Spleen (tissue), 7 donors: Measurements from ENCODE around the gene NFYA.

Experiments
- POLR2A ChIP-seq, 3 donors: fragments of 450-650 bp; IDR thresholded peaks; one replicate each; pipeline ENCODE4 v1.5.1; 2017; ENCODE audit warnings: antibody characterized with exemption in 3 of 3, mild to moderate bottlenecking in 1 of 3
- POLR2AphosphoS5 ChIP-seq, 3 donors: sonication (generic); formaldehyde crosslinking; IDR thresholded peaks; one replicate each; pipeline ENCODE4 v1.5.1; 2017; ENCODE audit warnings: antibody characterized with exemption in 3 of 3
- TF ChIP-seq, protein P1 (sequence below), 11 experiments: fragments of 200-600 bp in 7 of 11; fragments of 450-650 bp in 4 of 11; sonication (generic) in 4 of 11; IDR thresholded peaks in 8 of 11; conservative IDR thresholded peaks in 3 of 11; 1 replicate in 7 of 11; 2 replicates in 4 of 11; pipeline versions ENCODE4 v1.4.0 to v1.8.0; 2016 to 2021; ENCODE audit warnings: antibody characterized with exemption in 11 of 11, inconsistent platforms in 4 of 11, mild to moderate bottlenecking in 1 of 11
- donor health status: DM: no; HTN: no; CAD: no; lungs with moderate emphysema.
- donor health status: DM: no; HTN: no; CAD: no.
- donor health status: DM: no; HTN: no; CAD: no.

DNA sequence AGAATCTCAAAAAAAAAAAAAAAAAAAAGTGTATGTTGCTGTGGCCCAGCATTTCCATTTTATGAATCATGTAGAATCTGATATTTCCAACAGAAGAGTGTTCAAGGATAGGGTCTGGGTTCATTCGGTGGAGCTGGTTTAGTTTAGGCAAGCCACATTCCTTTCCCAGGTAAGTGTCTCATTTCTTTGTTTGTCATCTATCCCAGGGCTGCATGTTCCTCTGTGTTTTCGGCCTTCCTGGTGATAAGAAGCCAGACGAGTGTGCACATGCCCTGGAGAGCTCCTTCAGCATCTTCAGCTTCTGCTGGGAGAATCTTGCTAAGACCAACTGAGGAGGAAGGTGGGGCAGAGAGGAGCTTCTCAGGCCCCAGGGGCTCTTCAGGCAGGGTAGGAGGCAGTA is 38.2 kb downstream of the NFYA start:
- TF ChIP-seq POLR2A (IDR thresholded peaks at IDR 0.05) (no peak), POLR2AphosphoS5 (IDR thresholded peaks at IDR 0.05) (no peak)
- TF ChIP-seq, protein P1, sequence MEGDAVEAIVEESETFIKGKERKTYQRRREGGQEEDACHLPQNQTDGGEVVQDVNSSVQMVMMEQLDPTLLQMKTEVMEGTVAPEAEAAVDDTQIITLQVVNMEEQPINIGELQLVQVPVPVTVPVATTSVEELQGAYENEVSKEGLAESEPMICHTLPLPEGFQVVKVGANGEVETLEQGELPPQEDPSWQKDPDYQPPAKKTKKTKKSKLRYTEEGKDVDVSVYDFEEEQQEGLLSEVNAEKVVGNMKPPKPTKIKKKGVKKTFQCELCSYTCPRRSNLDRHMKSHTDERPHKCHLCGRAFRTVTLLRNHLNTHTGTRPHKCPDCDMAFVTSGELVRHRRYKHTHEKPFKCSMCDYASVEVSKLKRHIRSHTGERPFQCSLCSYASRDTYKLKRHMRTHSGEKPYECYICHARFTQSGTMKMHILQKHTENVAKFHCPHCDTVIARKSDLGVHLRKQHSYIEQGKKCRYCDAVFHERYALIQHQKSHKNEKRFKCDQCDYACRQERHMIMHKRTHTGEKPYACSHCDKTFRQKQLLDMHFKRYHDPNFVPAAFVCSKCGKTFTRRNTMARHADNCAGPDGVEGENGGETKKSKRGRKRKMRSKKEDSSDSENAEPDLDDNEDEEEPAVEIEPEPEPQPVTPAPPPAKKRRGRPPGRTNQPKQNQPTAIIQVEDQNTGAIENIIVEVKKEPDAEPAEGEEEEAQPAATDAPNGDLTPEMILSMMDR (IDR thresholded peaks at IDR 0.05 in 8 of 11, conservative IDR thresholded peaks at IDR 0.05 in 3 of 11): no peak
